IPS-11a (cell line): Measurements from ENCODE around the gene OR4Q3.
"Not testable (repeated sequence)": the region's sequence is repeated elsewhere in the genome, so short reads cannot be mapped to it uniquely, and the experiment has no call there.

ENCODE experiments used
- H3K4me3 ChIP-seq: one replicate; pipeline ENCODE4 v1.5.1; 2013; ENCODE audit warnings: low read depth, low read length, control low read depth

The OR4Q3 gene

GRCh38 chr14:19743256-19743655 lies at the start of gene OR4Q3:
Gene OR4Q3 (plus strand): TSS chr14:19743571.
- no peak within 1 kb of the TSS for H3K4me3 ChIP-seq

- no peak overlapping the region for H3K4me3 ChIP-seq
Observed at GRCh38 chr14:19729359-19729758, 14.0 kb upstream of the OR4Q3 start.

- no peak overlapping the region for H3K4me3 ChIP-seq
Observed at GRCh38 chr14:19729763-19730162, 13.6 kb upstream of the OR4Q3 start.

- H3K4me3 ChIP-seq: not testable (repeated sequence)
Observed at GRCh38 chr14:19733893-19734292, 9.5 kb upstream of the OR4Q3 start.

- not testable (repeated sequence) for H3K4me3 ChIP-seq
Observed at GRCh38 chr14:19752316-19752715, 8.9 kb downstream of the OR4Q3 start.

GRCh38 chr14:19754172-19754571 lies 10.8 kb downstream of the OR4Q3 start:
- H3K4me3 ChIP-seq: no peak overlapping the region

GRCh38 chr14:19771491-19771890 lies 28.1 kb downstream of the OR4Q3 start:
- H3K4me3 ChIP-seq: not testable (repeated sequence)

- no peak overlapping the region for H3K4me3 ChIP-seq
Observed at GRCh38 chr14:19771895-19772430, 28.6 kb downstream of the OR4Q3 start.

GRCh38 chr14:19772454-19772853 lies 29.1 kb downstream of the OR4Q3 start:
- not testable (repeated sequence) for H3K4me3 ChIP-seq

- H3K4me3 ChIP-seq: not testable (repeated sequence)
Observed at GRCh38 chr14:19773204-19773603, 29.8 kb downstream of the OR4Q3 start, which contains the start of gene OR4M1. Gene OR4M1 (plus strand): TSS chr14:19773504. CDS start chr14:19780323, 6,819 bp downstream.

- no peak overlapping the region for H3K4me3 ChIP-seq
Observed at GRCh38 chr14:19775587-19775986, 32.2 kb downstream of the OR4Q3 start.

GRCh38 chr14:19785848-19786247 lies 42.5 kb downstream of the OR4Q3 start:
- not testable (repeated sequence) for H3K4me3 ChIP-seq

GRCh38 chr14:19787318-19787717 lies 43.9 kb downstream of the OR4Q3 start:
- not testable (repeated sequence) for H3K4me3 ChIP-seq

- not testable (repeated sequence) for H3K4me3 ChIP-seq
Observed at GRCh38 chr14:19788150-19788549, 44.8 kb downstream of the OR4Q3 start.

- not testable (repeated sequence) for H3K4me3 ChIP-seq
Observed at GRCh38 chr14:19796520-19797108, 53.2 kb downstream of the OR4Q3 start.
